Gastroesophageal sphincter (tissue), 4 donors: ENCODE results near the gene ZMPSTE24. TPM values are rescaled to one million over a fixed set of nuclear protein-coding genes. Genes with fewer than 3 reads are reported as not detected.

Source experiments
- ATAC-seq: fragments of 150-250 bp; one replicate; pipeline ENCODE4 v1.9.1; 2016; ENCODE audit warnings: mild to moderate bottlenecking, moderate library complexity
- H3K27ac ChIP-seq, 4 donors: fragments of 200-600 bp; sonication (generic) in 3 of 4; 1 replicate in 3 of 4; 2 replicates in 1 of 4; pipeline ENCODE4 v1.5.1; 2016 to 2019
- H3K27me3 ChIP-seq: fragments of 200-600 bp; sonication (generic); one replicate; pipeline ENCODE4 v1.5.1; 2019
- H3K36me3 ChIP-seq, 2 donors: fragments of 200-600 bp; sonication (generic); one replicate each; pipeline ENCODE4 v1.5.1; 2019; ENCODE audit warnings: control low read depth in 1 of 2
- H3K4me1 ChIP-seq, 3 donors: fragments of 200-600 bp; sonication (generic); 1 replicate in 2 of 3; 2 replicates in 1 of 3; pipeline ENCODE4 v1.5.1; 2016 to 2019; ENCODE audit warnings: control low read depth in 2 of 3
- H3K4me3 ChIP-seq, 2 donors: fragments of 200-600 bp; sonication (generic); one replicate each; pipeline ENCODE4 v1.5.1; 2019; ENCODE audit warnings: mild to moderate bottlenecking in 1 of 2, moderate library complexity in 1 of 2
- H3K9me3 ChIP-seq, 3 donors: fragments of 200-600 bp; sonication (generic); one replicate each; pipeline ENCODE4 v1.5.1; 2017 to 2019; ENCODE audit warnings: control low read depth in 2 of 3
- CTCF ChIP-seq, 4 experiments: fragments of 200-600 bp in 2 of 4; fragments of 450-650 bp in 2 of 4; sonication (generic) in 1 of 4; IDR thresholded peaks; one replicate each; pipeline ENCODE4 v1.5.1; 2017 to 2019; ENCODE audit warnings: antibody characterized with exemption in 4 of 4, mild to moderate bottlenecking in 2 of 4, moderate library complexity in 2 of 4
- EP300 ChIP-seq: sonication (generic); formaldehyde crosslinking; IDR thresholded peaks from one replicate; pipeline ENCODE4 v1.6.1; 2017; ENCODE audit warnings: antibody characterized with exemption, mild to moderate bottlenecking
- POLR2A ChIP-seq, 2 donors: fragments of 450-650 bp; IDR thresholded peaks; one replicate each; pipeline ENCODE4 v1.6.1; 2017; ENCODE audit warnings: antibody characterized with exemption in 2 of 2, mild to moderate bottlenecking in 2 of 2, moderate library complexity in 1 of 2
- POLR2AphosphoS5 ChIP-seq: sonication (generic); formaldehyde crosslinking; IDR thresholded peaks from one replicate; pipeline ENCODE4 v1.6.1; 2017; ENCODE audit warnings: antibody characterized with exemption
- WGBS, 2 donors: methylation state at CpG; one replicate each; pipeline ENCODE4 v1.1.5; 2018; ENCODE audit warnings: low coverage in 1 of 2; 5-methylcytosine and 5-hydroxymethylcytosine counted together
- total RNA-seq, 4 donors: library from RNA; depleted of rRNA; stranded (reverse); fragments of >200 nt; gene quantifications; one replicate each; pipeline ENCODE4 v1.1.0, GENCODE V29; 2016

Gene ZMPSTE24
- total RNA-seq, 4 donors from 2014 or later, result 49.0 to 76.1 (median 58.3) TPM

GRCh38 chr1:40224040-40224439 is 34.0 kb upstream of the ZMPSTE24 start:
- WGBS, 2 donors, result 97 to 98% methylated on average over 5 of the region's 6 CpGs

DNA sequence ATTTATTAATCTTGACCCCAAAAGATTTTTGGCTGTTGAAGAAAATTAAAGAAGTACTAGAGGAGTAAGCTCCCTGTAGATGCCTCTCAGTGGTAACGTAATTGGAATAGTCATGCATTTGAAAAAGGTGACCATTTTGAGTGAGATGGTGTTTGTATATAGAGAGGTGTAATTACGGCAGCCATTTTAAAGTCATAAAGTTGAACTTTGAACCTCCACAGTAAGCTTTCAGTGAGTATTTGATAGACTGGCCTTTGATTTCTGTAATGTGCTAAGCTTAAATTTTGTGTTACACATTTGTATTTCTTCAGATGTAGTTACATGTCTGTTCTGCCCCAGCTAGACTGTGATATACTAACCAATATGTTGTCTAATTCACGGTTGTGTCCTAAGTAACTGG is 31.8 kb upstream of the ZMPSTE24 start:
- H3K4me1 ChIP-seq, result no peaks in the 10 kb centered on the region
- no peaks in the 10 kb centered on the region for H3K9me3 ChIP-seq
- H3K36me3 ChIP-seq, result peaks cover 0 to 38% of the 10 kb centered on the region in 2 donors
- H3K27me3 ChIP-seq, result no peaks in the 10 kb centered on the region
- no peak for ATAC-seq
- H3K27ac ChIP-seq, result no peak overlapping the region
- WGBS, 2 donors, result 89 to 92% methylated on average over 3 of the region's 3 CpGs
- TF ChIP-seq CTCF (IDR thresholded peaks at IDR 0.05) (no peak), POLR2AphosphoS5 (no peak), EP300 (no peak), POLR2A (IDR thresholded peaks at IDR 0.05) (no peak)
- no peak overlapping the region for H3K4me3 ChIP-seq

More at GRCh38 chr1:40224040-40224439, 34.0 kb upstream of the ZMPSTE24 start:
- Histone ChIP-seq H3K9me3 (no peaks in the 10 kb centered on the region), H3K4me3 (no peak overlapping the region), H3K4me1 (no peaks in the 10 kb centered on the region), H3K27me3 (no peaks in the 10 kb centered on the region), H3K36me3 (peaks cover 0 to 30% of the 10 kb centered on the region in 2 donors), H3K27ac (no peak overlapping the region)
- TF ChIP-seq POLR2A (IDR thresholded peaks at IDR 0.05), result no peak
- TF ChIP-seq EP300, result no peak
- TF ChIP-seq CTCF (IDR thresholded peaks at IDR 0.05), result no peak
- no peak for TF ChIP-seq POLR2AphosphoS5
- ATAC-seq, result no peak

- H3K27ac ChIP-seq, result no peak overlapping the region
- H3K36me3 ChIP-seq, result peaks cover 0 to 78% of the 10 kb centered on the region in 2 donors
- ATAC-seq, result no peak
- WGBS, 2 donors, result 79 to 93% methylated on average over 2 to 4 of the region's 4 CpGs
- TF ChIP-seq POLR2AphosphoS5 (no peak), POLR2A (IDR thresholded peaks at IDR 0.05) (no peak), CTCF (IDR thresholded peaks at IDR 0.05) (no peak)
- H3K4me3 ChIP-seq, result no peak overlapping the region
- H3K4me1 ChIP-seq, result no peaks in the 10 kb centered on the region
- no peaks in the 10 kb centered on the region for H3K9me3 ChIP-seq
- H3K27me3 ChIP-seq, result no peaks in the 10 kb centered on the region
Observed at GRCh38 chr1:40232444-40232843, 25.6 kb upstream of the ZMPSTE24 start.

DNA sequence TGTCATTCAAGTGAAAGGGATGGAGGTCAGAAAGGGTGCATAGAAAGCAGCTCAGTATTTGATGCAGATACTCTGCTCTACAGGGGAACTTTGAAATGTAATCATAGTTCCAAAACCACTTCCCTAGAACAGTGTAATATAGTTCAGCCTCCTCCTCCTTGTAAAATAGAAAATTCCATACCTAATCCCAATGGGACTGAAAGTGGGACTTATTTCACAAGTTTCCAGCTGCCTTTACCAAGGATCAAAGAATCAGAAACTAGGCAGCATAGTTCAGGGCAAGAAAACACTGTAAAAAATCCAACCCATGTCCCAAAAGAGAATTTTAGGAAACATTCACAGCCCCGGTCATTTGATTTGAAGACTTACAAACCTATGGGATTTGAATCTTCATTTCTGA is 18.4 kb upstream of the ZMPSTE24 start:
- Histone ChIP-seq H3K27ac (no peak overlapping the region), H3K9me3 (no peaks in the 10 kb centered on the region), H3K36me3 (peaks cover 0 to 52% of the 10 kb centered on the region in 2 donors), H3K4me3 (no peak overlapping the region), H3K4me1 (no peaks in the 10 kb centered on the region), H3K27me3 (no peaks in the 10 kb centered on the region)
- 90% methylated on average over 1 of the region's 1 CpG; no CpG with 5 or more reads in 1 of the 2 donors for WGBS, 2 donors
- no peak for ATAC-seq
- TF ChIP-seq POLR2AphosphoS5, result no peak
- no peak for TF ChIP-seq POLR2A (IDR thresholded peaks at IDR 0.05)
- no peak for TF ChIP-seq CTCF (IDR thresholded peaks at IDR 0.05)
- no peak for TF ChIP-seq EP300

DNA sequence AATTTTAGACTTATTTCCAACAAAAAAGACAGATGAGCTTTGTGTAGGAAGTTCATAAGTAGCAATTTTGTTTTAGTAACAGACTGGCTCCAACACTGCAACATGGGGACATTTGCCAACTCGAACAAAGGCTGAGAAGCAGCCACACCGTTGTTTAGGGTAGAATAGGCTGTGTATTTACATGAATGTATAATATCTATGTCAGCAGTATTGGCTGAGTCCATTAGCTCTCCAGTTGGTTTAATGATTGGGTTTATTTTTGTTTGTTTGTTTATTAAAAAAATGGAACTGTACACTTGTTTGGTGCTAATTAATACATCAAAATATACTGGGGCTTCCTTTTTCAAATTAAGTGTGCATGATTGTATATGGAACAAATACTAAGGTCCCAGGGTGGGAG is 17.6 kb upstream of the ZMPSTE24 start:
- Histone ChIP-seq H3K27me3 (no peaks in the 10 kb centered on the region), H3K36me3 (peaks cover 0 to 44% of the 10 kb centered on the region in 2 donors), H3K4me3 (no peak overlapping the region), H3K27ac (no peak overlapping the region), H3K4me1 (no peaks in the 10 kb centered on the region), H3K9me3 (no peaks in the 10 kb centered on the region)
- ATAC-seq, result no peak
- WGBS, 2 donors, result 79 to 100% methylated on average over 2 of the region's 2 CpGs
- TF ChIP-seq EP300 (no peak), CTCF (IDR thresholded peaks at IDR 0.05) (no peak)
